HG02759 (cell line): ENCODE data around the gene ATXN7L1.
"Not testable (repeated sequence)": the region's sequence is repeated elsewhere in the genome, so short reads cannot be mapped to it uniquely, and the experiment has no call there.

Source experiments
- ATAC-seq: cut with Tn5 transposase; IDR thresholded peaks from one replicate; pipeline ENCODE4 v1.9.1; 2021; ENCODE audit warnings: mild to moderate bottlenecking, moderate library complexity; ENCODE audit not compliant: unreplicated experiment

ATXN7L1 gene

GRCh38 chr7:105712877-105713276, 163.5 kb downstream of the ATXN7L1 start:
- ATAC-seq = no peak

- ATAC-seq = no peak
These were observed 164.5 kb downstream of the ATXN7L1 start for GRCh38 chr7:105711726-105712402.

DNA sequence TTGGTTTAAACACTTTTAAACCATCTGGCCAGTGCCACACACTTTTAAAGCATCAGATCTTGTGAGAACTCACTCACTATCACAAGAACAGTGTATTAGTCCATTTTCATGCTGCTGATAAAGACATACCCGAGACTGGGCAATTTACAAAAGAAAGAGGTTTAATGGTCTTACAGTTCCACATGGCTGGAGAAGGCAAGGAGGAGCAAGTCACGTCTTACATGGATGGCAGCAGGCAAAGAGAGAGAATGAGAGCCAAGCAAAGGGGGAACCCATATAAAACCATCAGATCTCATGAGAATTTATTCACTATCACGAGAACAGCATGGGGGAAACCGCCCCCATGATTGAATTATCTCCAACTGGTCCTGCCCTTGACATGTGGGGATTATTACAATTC, 165.7 kb downstream of the ATXN7L1 start:
- ATAC-seq = not testable (repeated sequence)

DNA sequence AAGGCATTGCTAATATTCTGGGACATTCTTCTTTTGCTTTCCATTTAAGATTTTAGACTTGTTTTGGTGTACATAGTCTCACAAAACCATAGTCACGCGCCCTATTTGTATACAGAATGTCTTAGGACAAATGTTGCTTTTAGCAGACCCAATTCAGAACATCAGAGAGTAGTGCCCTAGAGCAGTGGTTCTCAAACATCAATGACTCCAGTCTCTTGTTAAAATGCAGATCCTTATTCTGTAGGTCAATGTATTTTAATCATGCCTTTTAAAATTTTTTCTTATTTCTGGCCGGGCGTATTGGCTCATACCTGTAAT, 167.7 kb downstream of the ATXN7L1 start:
- ATAC-seq = no peak

GRCh38 chr7:105707967-105708762, 168.2 kb downstream of the ATXN7L1 start:
- no peak for ATAC-seq

- ATAC-seq = no peak
These were observed 169.0 kb downstream of the ATXN7L1 start for GRCh38 chr7:105707381-105707780.

DNA sequence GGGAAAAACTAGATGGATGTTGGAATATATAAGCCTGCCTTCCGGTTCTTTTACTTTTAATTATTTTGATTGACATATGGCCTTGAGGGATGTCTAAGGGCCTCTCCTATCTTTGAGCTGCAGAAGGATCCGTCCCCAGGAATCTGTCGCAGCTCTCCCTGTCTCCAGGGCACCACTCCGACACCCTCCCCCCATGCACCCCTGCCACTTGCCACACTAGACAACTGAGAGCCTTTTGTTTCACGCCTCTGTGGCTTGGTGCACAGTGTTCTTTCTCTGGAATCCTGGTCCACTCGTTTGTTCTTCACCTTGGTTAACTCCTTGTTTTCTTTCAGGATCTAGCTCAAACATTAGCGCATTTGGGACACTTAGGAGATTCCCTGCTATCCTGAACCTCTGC, 171.0 kb downstream of the ATXN7L1 start:
- ATAC-seq = no peak

GRCh38 chr7:105703207-105703930, 173.0 kb downstream of the ATXN7L1 start:
- ATAC-seq = no peak

DNA sequence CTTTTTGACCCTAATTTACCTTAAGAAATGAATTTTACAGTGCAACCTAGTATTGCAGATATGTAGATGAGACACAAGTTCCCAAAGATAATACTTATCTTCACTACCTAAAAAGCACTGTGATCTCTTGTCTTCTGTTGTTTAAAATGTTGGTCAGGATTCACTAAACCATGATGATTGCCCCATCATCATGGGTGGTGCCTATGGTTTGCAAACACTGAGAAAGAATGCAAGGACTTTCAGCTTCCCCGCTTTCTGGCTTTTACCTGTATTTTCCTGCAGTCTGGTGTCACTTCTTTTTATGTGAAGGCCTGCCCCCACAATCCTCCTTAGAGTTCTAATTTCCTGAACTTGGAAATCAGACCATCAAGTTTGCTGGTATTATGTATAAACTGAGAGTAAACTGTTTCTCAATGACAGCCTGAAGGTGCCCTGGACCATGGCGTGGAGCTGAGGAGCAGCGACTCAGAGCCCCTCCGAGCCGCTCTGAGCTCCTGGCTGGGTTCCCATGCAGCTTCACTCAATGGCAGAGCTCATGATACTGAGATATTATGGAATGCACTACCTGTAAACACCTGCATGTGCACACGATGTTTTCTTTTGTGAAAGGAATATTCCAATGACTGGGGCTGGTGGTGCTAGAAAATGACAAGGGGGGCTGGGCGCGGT, 176.7 kb downstream of the ATXN7L1 start:
- no peak for ATAC-seq

- no peak for ATAC-seq
These were observed 177.9 kb downstream of the ATXN7L1 start for GRCh38 chr7:105698531-105698930.

DNA sequence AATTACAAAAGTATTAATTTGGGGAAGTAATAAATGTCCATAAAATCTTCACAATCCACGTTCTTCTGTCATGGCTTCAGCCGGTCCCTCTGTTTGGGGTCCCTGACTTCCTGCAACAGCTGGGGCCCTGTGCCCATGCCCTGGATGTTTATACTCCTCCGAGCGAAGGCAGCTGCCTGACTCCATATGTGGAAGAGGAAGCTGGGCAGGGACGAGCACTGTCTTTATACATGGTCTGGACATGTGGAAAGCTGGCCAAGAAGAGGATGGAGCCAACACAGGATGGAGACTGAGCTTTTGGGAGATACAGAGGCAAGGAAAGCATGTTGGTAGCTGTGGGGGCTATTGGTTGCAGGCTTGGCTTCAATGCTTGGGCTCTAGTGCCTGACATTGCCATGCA, 178.6 kb downstream of the ATXN7L1 start:
- no peak for ATAC-seq

- not testable (repeated sequence) for ATAC-seq
These were observed 179.2 kb downstream of the ATXN7L1 start for GRCh38 chr7:105697169-105697568.

DNA sequence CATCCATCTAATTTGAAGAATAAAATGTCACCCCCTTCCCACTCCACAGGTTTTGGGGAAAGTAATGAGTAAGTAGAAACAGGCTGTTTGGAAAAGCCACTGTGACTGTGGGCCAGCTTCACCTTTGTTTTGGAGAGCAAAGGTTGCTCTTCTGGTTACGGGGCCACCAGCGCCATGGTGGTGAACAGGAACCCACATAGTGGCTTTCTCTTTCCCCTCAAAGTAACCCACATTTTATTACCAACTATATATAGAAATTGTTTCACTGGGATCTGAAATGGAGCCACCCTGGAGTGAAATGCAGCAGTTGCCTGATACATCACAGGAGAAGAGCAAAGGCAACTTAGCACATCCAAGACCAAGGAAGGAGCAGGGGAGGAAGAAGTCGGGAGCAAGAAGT, 182.8 kb downstream of the ATXN7L1 start:
- ATAC-seq = no peak

DNA sequence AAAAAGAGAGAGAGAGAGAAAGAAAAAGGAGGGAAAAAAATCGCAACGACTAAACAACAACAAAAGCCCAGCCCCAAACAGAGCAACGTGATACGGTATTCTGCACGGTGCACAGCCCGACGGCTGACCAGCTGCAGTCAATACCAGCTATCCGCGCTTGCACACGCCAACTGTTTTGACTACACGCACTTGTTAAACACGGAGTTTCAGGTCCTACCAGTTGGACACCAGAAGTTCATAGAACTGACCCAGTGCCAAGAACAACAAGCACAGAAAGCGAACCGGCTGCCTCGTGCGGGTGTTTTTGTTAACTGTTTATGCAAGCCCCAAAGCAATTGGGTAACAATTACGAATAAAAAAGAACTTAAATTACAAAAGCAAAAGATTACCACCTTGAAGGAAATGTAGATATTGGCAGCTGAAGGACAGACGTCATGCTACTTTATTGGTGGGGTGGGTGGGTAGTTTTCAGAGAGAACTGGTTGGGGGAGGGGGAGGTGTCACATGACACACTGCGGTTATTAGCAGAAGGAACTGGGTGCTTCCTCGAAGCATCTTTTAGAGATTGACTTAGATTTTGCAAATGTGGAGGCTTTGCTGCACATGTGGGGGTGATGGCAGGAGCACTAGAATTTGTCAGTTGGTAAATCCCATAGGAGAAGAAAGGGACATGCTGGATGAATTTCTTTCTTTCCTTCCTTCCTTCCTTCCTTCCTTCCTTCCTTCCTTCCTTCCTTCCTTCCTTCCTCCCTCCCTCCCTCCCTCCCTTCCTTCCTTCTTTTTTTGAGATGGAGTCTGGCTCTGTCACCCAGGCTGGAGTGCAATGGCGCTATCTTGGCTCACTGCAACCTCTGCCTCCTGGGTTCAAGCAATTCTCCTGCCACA, 184.5 kb downstream of the ATXN7L1 start:
- peak; percentile 46 for ATAC-seq

GRCh38 chr7:105691082-105691679, 185.2 kb downstream of the ATXN7L1 start:
- no peak for ATAC-seq

DNA sequence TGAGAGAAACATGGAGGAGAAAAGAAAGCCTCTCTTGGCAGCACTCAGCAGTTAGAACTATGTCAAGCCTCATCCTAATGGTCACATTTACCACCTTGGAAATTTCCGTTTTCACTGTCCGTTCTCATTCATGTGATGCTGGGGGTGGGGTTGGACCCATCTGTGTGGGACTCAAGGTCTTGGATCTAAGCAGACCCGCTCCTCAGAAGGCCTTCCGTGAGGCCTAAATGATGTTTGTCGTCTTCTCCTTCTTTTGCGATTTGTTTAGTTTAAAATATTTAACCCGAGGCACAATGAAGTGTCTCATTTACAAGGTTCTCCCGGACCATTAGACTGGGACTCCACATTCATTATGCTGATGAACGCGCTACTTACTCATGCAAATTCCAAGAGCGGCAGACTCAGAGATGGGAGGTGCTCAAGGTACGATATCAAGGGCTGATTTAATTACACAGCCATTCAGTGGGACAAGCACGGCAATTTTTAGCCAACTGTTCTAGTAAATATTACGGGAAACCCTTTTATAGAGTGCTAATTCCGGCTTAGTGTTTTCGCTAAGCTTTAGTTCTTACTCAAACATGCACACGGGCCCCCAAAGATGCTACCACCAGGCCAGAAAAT, 186.0 kb downstream of the ATXN7L1 start:
- no peak for ATAC-seq

DNA sequence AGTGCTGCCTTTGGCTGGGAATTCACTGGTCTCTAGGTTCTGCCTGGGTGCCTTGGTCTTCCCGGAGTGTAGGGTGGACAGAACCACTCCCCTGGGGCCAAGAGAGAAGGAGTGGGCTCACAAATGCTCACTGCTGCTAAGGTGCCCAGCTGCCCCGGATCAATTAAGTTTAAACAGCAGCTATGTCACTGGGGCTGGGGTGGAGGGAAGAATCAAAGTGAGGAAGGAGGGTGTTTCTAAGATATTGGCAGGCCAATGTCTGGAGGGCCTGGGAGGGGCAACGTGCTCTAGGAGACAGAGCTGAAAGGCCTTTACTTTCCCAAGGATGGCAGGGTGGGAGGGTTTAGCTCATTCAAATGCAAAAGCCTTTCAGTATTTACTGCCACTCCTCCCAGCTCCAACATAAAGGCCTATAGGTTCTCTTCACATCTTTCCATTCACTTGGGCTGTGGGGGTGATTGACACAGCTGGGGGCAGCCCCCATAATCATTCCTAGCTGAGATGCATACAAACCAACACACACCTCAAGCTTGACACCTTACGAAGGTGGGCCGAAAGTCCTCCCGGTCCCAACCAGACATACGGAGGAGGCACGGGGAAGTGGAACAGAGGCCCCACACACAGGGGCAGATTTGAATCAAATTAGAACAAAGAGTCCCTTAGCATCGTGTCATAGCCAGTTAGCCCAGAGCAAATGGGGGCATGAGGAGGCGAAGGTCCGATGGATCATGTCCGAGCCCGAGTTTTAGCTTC, 187.2 kb downstream of the ATXN7L1 start:
- ATAC-seq = no peak

DNA sequence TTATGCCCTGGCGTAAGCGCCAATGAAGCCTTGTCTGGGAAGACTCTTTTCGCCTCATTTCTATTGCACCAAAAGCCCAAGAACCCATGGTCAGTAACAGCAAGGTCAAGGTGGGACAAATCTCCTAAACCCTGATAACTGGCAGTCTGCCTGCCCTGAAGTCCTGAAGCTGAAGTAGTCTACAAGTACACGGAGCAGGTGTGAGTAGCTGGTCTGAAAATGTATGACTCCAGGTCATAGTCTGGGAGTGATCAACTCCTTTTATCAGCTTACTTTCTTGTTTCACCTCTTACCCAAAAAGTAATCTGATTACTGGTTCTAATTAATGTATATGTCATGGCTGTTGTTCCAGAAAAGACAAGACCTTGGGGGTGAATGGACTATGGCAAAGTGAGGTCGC, 187.8 kb downstream of the ATXN7L1 start:
- no peak for ATAC-seq

- ATAC-seq = no peak
These were observed 191.2 kb downstream of the ATXN7L1 start for GRCh38 chr7:105685161-105685560.
